HL-60 (cell line): Measurements from ENCODE around the gene TPP2.

ENCODE experiments used
- DNase-seq, 2 experiments: peaks; one replicate each; pipeline ENCODE4 v3.0.0-alpha.2; 2010 to 2020; ENCODE audit warnings: low read depth in 1 of 2, low spot score in 1 of 2
- H3K27ac ChIP-seq: fragments of 250-450 bp; sonication (Bioruptor Pico); replicated peaks from 2 replicates; pipeline ENCODE4 v1.5.1; 2020; ENCODE audit warnings: mild to moderate bottlenecking, moderate library complexity
- H3K27me3 ChIP-seq: fragments of 250-450 bp; sonication (Bioruptor Pico); 2 replicates; pipeline ENCODE4 v1.5.1; 2021; ENCODE audit warnings: mild to moderate bottlenecking, moderate library complexity; ENCODE audit not compliant: insufficient read depth, poor library complexity, severe bottlenecking
- H3K4me3 ChIP-seq: replicated peaks from 2 replicates; pipeline ENCODE4 v1.5.1; 2011; ENCODE audit warnings: mild to moderate bottlenecking, control low read depth, low read length; ENCODE audit not compliant: insufficient read depth
- CTCF ChIP-seq: IDR thresholded peaks from one replicate; pipeline ENCODE4 v1.5.1; 2011; ENCODE audit warnings: low read length, control low read depth, inconsistent platforms; ENCODE audit not compliant: insufficient read depth
- GABPA ChIP-seq: IDR thresholded peaks from 2 replicates; pipeline ENCODE4 v1.6.1; 2012; ENCODE audit warnings: low read depth
- POLR2AphosphoS5 ChIP-seq: IDR thresholded peaks from 2 replicates; pipeline ENCODE4 v1.6.1; 2012; ENCODE audit warnings: low read depth
- REST ChIP-seq: IDR thresholded peaks from 2 replicates; pipeline ENCODE4 v1.6.1; 2012; ENCODE audit warnings: low read depth; ENCODE audit not compliant: insufficient replicate concordance
- SPI1 ChIP-seq: IDR thresholded peaks from 2 replicates; pipeline ENCODE4 v1.6.1; 2012; ENCODE audit warnings: low read depth, mild to moderate bottlenecking, borderline replicate concordance

The TPP2 gene

GRCh38 chr13:102608974-102609373 lies 12.2 kb downstream of the TPP2 start:
- Histone ChIP-seq H3K27me3 (no peaks in the 10 kb centered on the region), H3K4me3 (no peak overlapping the region), H3K27ac (no peak overlapping the region)
- DNase-seq, result no peak
- TF ChIP-seq SPI1 (no peak), REST (no peak), CTCF (no peak), GABPA (no peak), POLR2AphosphoS5 (no peak)

- TF ChIP-seq POLR2AphosphoS5 (no peak), REST (no peak)
- H3K27me3 ChIP-seq, result no peaks in the 10 kb centered on the region
- no peak overlapping the region for H3K27ac ChIP-seq
- no peak for DNase-seq
- H3K4me3 ChIP-seq, result no peak overlapping the region
Observed at GRCh38 chr13:102609696-102610095, 12.9 kb downstream of the TPP2 start.

DNA sequence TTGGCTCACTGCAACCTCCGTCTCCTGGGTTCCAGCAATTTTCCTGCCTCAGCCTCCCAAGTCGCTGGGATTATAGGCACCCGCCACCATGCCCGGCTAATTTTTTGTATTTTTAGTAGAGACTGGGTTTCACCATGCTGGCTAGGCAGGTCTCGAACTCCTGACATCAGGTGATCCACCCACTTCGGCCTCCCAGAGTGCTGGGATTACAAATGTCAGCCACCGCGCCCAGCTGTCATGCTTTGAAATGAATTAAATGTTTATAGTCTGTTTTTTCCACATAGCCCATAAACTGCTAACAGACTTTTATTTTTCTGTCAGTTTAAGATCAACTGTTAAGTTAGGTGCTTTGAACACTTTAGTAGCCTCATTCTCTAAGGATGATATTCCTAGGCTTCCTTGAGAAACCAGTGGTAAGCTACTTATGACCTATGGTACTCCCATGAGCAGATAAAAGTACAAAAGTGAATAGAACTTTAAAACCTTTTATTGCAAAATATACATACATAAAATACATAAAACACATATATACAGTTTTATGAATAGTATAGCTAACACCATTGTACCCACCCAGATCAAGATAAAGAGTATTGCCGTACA lies 13.6 kb downstream of the TPP2 start:
- TF ChIP-seq POLR2AphosphoS5 (no peak), CTCF (no peak), SPI1 (no peak), REST (no peak), GABPA (no peak)
- H3K27ac ChIP-seq, result no peak overlapping the region
- no peaks in the 10 kb centered on the region for H3K27me3 ChIP-seq
- DNase-seq, result no peak
- H3K4me3 ChIP-seq, result no peak overlapping the region
